ENCODE measurements around the gene WDR36.

DNA sequence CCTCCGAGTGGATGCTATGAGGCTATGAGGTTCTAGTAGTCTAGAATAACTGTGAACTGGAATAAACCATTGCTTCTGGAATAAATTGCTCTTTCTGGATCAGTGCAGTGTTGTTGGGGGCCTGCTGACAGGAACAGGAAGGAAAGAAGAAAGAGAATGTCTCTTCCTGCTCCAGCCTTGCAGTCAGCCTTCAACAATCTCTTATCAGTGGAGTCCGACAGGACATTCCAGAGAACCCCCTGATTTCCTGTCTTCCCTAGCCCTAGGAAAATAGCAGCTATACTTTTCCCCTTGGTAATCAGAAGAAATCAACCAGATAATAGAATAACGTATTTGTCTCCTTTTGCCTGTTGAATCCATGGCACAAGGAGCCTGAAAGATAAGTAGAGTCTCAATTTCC is 55.4 kb downstream of the WDR36 start:
- TF ChIP-seq EP300 (IDR thresholded peaks at IDR 0.05; ENCODE audit: low read depth in 2 of 2, low read length in 2 of 2) = no peak
- TF ChIP-seq EP300 (CRISPR knock-in tag; IDR thresholded peaks at IDR 0.05; ENCODE audit: borderline replicate concordance) = no peak
- no peak for TF ChIP-seq POLR2AphosphoS5 (IDR thresholded peaks at IDR 0.05; ENCODE audit: low read depth, low read length)
- TF ChIP-seq, protein P1, sequence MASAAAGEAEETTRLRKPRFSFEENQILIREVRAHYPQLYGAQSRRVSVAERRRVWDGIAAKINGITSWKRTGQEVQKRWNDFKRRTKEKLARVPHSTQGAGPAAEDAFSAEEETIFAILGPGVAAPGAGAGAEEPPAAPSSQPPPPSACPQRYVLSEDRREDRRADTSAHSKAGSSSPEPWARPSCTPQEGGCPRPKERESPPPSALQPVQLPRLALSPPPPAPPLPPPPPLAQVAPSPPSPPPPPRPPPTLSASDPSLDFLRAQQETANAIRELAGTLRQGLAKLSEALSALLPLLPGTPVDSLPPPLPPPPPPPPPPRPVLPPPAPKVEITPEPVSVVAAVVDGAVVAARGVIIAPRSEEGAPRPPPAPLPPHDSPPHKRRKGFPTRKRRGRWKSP (CRISPR knock-in tag; IDR thresholded peaks at IDR 0.05) = no peak
- TF ChIP-seq, protein P2, sequence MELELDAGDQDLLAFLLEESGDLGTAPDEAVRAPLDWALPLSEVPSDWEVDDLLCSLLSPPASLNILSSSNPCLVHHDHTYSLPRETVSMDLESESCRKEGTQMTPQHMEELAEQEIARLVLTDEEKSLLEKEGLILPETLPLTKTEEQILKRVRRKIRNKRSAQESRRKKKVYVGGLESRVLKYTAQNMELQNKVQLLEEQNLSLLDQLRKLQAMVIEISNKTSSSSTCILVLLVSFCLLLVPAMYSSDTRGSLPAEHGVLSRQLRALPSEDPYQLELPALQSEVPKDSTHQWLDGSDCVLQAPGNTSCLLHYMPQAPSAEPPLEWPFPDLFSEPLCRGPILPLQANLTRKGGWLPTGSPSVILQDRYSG (CRISPR knock-in tag; IDR thresholded peaks at IDR 0.05) = no peak
- TF ChIP-seq, protein P3, sequence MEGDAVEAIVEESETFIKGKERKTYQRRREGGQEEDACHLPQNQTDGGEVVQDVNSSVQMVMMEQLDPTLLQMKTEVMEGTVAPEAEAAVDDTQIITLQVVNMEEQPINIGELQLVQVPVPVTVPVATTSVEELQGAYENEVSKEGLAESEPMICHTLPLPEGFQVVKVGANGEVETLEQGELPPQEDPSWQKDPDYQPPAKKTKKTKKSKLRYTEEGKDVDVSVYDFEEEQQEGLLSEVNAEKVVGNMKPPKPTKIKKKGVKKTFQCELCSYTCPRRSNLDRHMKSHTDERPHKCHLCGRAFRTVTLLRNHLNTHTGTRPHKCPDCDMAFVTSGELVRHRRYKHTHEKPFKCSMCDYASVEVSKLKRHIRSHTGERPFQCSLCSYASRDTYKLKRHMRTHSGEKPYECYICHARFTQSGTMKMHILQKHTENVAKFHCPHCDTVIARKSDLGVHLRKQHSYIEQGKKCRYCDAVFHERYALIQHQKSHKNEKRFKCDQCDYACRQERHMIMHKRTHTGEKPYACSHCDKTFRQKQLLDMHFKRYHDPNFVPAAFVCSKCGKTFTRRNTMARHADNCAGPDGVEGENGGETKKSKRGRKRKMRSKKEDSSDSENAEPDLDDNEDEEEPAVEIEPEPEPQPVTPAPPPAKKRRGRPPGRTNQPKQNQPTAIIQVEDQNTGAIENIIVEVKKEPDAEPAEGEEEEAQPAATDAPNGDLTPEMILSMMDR (CRISPR knock-in tag; IDR thresholded peaks at IDR 0.05) = no peak
- no peak for TF ChIP-seq LCORL (IDR thresholded peaks at IDR 0.05)
- no peak for TF ChIP-seq LCORL (CRISPR knock-in tag; IDR thresholded peaks at IDR 0.05)
- no peak for TF ChIP-seq ZNF879 (CRISPR knock-in tag; IDR thresholded peaks at IDR 0.05)
- TF ChIP-seq POLR2AphosphoS2 (IDR thresholded peaks at IDR 0.05; ENCODE audit: low read depth, low read length) = no peak
- TF ChIP-seq, protein P4, sequence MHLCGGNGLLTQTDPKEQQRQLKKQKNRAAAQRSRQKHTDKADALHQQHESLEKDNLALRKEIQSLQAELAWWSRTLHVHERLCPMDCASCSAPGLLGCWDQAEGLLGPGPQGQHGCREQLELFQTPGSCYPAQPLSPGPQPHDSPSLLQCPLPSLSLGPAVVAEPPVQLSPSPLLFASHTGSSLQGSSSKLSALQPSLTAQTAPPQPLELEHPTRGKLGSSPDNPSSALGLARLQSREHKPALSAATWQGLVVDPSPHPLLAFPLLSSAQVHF (CRISPR knock-in tag; IDR thresholded peaks at IDR 0.05) = no peak
- no peak for TF ChIP-seq NR1H2 (CRISPR knock-in tag; IDR thresholded peaks at IDR 0.05; ENCODE audit: borderline replicate concordance, low read depth)
- no peak for TF ChIP-seq GTF3A (CRISPR knock-in tag; conservative IDR thresholded peaks at IDR 0.05)
